Erythroblast (primary cell): ENCODE measurements around the gene CCL17.

ENCODE experiments used
- GATA1 ChIP-seq: IDR thresholded peaks from 2 replicates; pipeline ENCODE4 v1.6.1; 2011; ENCODE audit warnings: low read depth, mild to moderate bottlenecking, control low read depth, low read length, moderate library complexity
- POLR2A ChIP-seq: IDR thresholded peaks from 2 replicates; pipeline ENCODE4 v1.6.1; 2011; ENCODE audit warnings: mild to moderate bottlenecking, low read length

GRCh38 chr16:57371494-57372371 lies 32.8 kb upstream of the CCL17 start:
- TF ChIP-seq POLR2A (no peak), GATA1 (no peak)
